ENCODE data around the gene SLIT1. TPM values are rescaled to one million over a fixed set of nuclear protein-coding genes. Genes with fewer than 3 reads are reported as not detected.

SLIT1 gene
- total and polyA plus RNA-seq, 2 donors (not counting 1 experiment from before 2014, with no cell fraction given), result 0.15 to 0.49 TPM

DNA sequence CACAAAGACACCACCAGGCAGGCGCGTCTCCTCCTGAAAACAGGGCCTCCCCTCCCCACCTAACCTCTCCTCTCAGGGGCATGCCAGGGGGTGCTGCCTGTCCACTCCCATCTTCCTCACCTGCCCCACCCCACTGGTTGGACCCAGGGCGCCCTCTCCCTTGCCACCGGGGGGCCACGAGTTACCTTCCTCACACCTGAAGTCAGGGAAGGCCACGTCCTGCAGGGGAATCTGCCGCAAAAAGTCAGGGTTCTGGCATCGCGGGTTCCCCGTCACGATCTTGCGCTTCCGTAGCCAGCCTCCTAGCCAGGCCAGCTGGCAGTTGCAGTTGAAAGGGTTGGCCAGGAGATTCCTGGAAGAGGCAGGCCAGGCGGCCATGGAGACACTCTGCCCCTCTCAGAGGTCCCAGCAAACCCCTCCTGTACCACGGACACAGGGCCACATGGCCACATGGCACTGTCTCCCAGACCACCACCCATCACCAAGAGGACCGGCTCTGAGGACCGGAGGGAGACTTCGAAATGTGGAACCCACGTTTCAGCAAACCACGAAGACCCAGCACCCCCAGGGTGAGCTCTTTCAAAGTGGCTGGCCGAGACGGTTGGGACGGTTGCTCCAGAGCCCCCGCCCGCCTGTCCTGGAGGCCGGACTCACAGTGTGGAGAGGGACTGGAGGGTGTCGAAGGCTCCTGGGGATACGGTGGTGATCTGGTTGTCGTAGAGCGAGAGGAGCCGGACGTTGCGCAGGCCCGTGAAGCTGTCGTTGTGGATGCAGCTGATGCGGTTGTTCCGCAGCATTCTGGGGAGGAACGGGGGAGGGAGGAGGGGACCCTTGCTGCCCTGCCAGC, 142.8 kb downstream of the SLIT1 start:
- Histone ChIP-seq H2AFZ (ENCODE audit: insufficient read depth, low read depth, low read length, poor library complexity, severe bottlenecking) (no peak overlapping the region), H3K9ac (ENCODE audit: low read length) (no peak overlapping the region), H3K4me1 (ENCODE audit: control insufficient read depth in 2 of 2, insufficient read depth in 2 of 2, low read length in 2 of 2) (peaks cover 1% of the 10 kb centered on the region in 2 donors), H3K79me2 (ENCODE audit: control insufficient read depth, insufficient read depth, low read length) (no peaks in the 10 kb centered on the region), H4K20me1 (ENCODE audit: control insufficient read depth, insufficient read depth, low read length, poor library complexity, severe bottlenecking) (no peaks in the 10 kb centered on the region), H3K4me3 (ENCODE audit: control extremely low read depth in 1 of 5, extremely low read depth in 1 of 5, insufficient read depth in 1 of 5, low read depth in 2 of 5, low read length in 4 of 5) (no peak overlapping the region), H3K27me3 (replicated peaks in 1 of 4; ENCODE audit: control extremely low read depth in 1 of 4, control insufficient read depth in 3 of 4, insufficient read depth in 4 of 4, low read length in 3 of 4) (no peaks in the 10 kb centered on the region), H3K9me3 (ENCODE audit: control extremely low read depth in 1 of 3, control insufficient read depth in 2 of 3, insufficient read depth in 1 of 3, low read length in 2 of 3) (peaks cover 0 to 3% (median 3%) of the 10 kb centered on the region in 3 donors), H3K36me3 (replicated peaks in 1 of 2; ENCODE audit: control extremely low read depth in 1 of 2, control insufficient read depth in 1 of 2, extremely low read depth in 1 of 2, insufficient read depth in 2 of 2, low read length in 1 of 2) (no peaks in the 10 kb centered on the region), H3K4me2 (replicated peaks; ENCODE audit: low read depth, low read length, poor library complexity, severe bottlenecking) (no peak overlapping the region), H3K27ac (ENCODE audit: low read length in 2 of 2) (no peak overlapping the region)
- 94% methylated on average over 36 of the region's 38 CpGs for WGBS (ENCODE audit: insufficient coverage)
- H3K4me3 Mint-ChIP-seq, result no peak overlapping the region
- H3K9me3 Mint-ChIP-seq (ENCODE audit: insufficient read depth), result no peaks in the 10 kb centered on the region
- intact Hi-C loops (cut with micrococcal nuclease), result no loop called here
- no peak for ATAC-seq (ENCODE audit: low read depth)
- no peak overlapping the region for H3K27ac Mint-ChIP-seq
- H3K27me3 Mint-ChIP-seq, result no peaks in the 10 kb centered on the region
- ChIA-PET CTCF (no interaction called here), POLR2A (no interaction called here)
- no peak for DNase-seq
- TF ChIP-seq EZH2 (IDR thresholded peaks at IDR 0.05; ENCODE audit: borderline replicate concordance, insufficient read depth, low read depth, low read length, poor library complexity, severe bottlenecking), result no peak
- TF ChIP-seq, protein P1, sequence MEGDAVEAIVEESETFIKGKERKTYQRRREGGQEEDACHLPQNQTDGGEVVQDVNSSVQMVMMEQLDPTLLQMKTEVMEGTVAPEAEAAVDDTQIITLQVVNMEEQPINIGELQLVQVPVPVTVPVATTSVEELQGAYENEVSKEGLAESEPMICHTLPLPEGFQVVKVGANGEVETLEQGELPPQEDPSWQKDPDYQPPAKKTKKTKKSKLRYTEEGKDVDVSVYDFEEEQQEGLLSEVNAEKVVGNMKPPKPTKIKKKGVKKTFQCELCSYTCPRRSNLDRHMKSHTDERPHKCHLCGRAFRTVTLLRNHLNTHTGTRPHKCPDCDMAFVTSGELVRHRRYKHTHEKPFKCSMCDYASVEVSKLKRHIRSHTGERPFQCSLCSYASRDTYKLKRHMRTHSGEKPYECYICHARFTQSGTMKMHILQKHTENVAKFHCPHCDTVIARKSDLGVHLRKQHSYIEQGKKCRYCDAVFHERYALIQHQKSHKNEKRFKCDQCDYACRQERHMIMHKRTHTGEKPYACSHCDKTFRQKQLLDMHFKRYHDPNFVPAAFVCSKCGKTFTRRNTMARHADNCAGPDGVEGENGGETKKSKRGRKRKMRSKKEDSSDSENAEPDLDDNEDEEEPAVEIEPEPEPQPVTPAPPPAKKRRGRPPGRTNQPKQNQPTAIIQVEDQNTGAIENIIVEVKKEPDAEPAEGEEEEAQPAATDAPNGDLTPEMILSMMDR (IDR thresholded peaks at IDR 0.05), result no peak
- H3K4me1 Mint-ChIP-seq, result peaks cover 6% of the 10 kb centered on the region

DNA sequence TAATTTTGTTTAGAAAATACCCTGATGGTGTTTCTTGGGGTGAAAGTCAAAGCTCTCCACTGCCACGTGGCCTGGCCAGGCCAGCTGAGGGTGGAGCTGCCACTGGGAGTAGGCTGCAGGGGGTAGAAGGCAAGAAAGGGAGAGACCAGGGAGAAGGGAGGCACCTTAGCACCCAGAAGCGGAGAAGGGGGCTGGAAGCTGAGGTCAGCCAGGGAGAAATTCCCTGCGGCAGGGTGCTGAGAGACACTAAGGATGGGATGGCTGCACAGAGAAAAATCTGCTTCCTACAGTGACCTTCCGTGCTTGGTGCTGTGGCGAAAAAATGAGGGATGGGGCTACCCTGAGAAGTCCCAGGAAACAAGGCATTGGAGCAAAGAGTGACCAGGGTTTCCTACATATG, 143.7 kb downstream of the SLIT1 start:
- Mint-ChIP-seq H3K27ac (no peak overlapping the region), H3K9me3 (ENCODE audit: insufficient read depth) (no peaks in the 10 kb centered on the region), H3K4me3 (no peak overlapping the region), H3K4me1 (peaks cover 14% of the 10 kb centered on the region), H3K27me3 (no peaks in the 10 kb centered on the region)
- WGBS (ENCODE audit: insufficient coverage), result 81% methylated on average over 3 of the region's 5 CpGs
- Histone ChIP-seq H4K20me1 (ENCODE audit: control insufficient read depth, insufficient read depth, low read length, poor library complexity, severe bottlenecking) (no peaks in the 10 kb centered on the region), H3K27me3 (replicated peaks in 1 of 4; ENCODE audit: control extremely low read depth in 1 of 4, control insufficient read depth in 3 of 4, insufficient read depth in 4 of 4, low read length in 3 of 4) (no peaks in the 10 kb centered on the region), H3K27ac (ENCODE audit: low read length in 2 of 2) (no peak overlapping the region), H2AFZ (ENCODE audit: insufficient read depth, low read depth, low read length, poor library complexity, severe bottlenecking) (no peak overlapping the region), H3K9me3 (ENCODE audit: control extremely low read depth in 1 of 3, control insufficient read depth in 2 of 3, insufficient read depth in 1 of 3, low read length in 2 of 3) (peaks cover 0 to 3% (median 3%) of the 10 kb centered on the region in 3 donors), H3K4me3 (ENCODE audit: control extremely low read depth in 1 of 5, extremely low read depth in 1 of 5, insufficient read depth in 1 of 5, low read depth in 2 of 5, low read length in 4 of 5) (no peak overlapping the region), H3K4me1 (ENCODE audit: control insufficient read depth in 2 of 2, insufficient read depth in 2 of 2, low read length in 2 of 2) (peaks cover 7 to 10% of the 10 kb centered on the region in 2 donors), H3K36me3 (replicated peaks in 1 of 2; ENCODE audit: control extremely low read depth in 1 of 2, control insufficient read depth in 1 of 2, extremely low read depth in 1 of 2, insufficient read depth in 2 of 2, low read length in 1 of 2) (no peaks in the 10 kb centered on the region), H3K9ac (ENCODE audit: low read length) (no peak overlapping the region), H3K79me2 (ENCODE audit: control insufficient read depth, insufficient read depth, low read length) (no peaks in the 10 kb centered on the region), H3K4me2 (replicated peaks; ENCODE audit: low read depth, low read length, poor library complexity, severe bottlenecking) (no peak overlapping the region)
- DNase-seq (no peak), ATAC-seq (ENCODE audit: low read depth) (no peak)
- POLR2A ChIA-PET, result no interaction called here
- TF ChIP-seq, protein P1 (IDR thresholded peaks at IDR 0.05), result no peak
- no peak for TF ChIP-seq EZH2 (IDR thresholded peaks at IDR 0.05; ENCODE audit: borderline replicate concordance, insufficient read depth, low read depth, low read length, poor library complexity, severe bottlenecking)
- CTCF ChIA-PET, result interaction anchor here (1.1 to 1.8 kb wide), 2 partner anchors 17 to 168 kb away, joined by 3 to 6 read pairs; no protein-coding TSS in a partner anchor
- intact Hi-C loops (cut with micrococcal nuclease), result no loop called here
